Thymus (tissue), 11 donors: ENCODE data around the gene RAC2. TPM values are rescaled to one million over a fixed set of nuclear protein-coding genes. Genes with fewer than 3 reads are reported as not detected.

Experiments
- DNase-seq, 9 donors: peaks; one replicate each; pipeline ENCODE4 v3.0.0-alpha.2; 2013; ENCODE audit warnings: low spot score in 9 of 9, low read depth in 6 of 9, missing footprints in 1 of 9
- H3K27ac ChIP-seq, 2 donors: one replicate each; pipeline ENCODE4 v1.5.1; 2013; ENCODE audit warnings: control low read depth in 1 of 2, low read depth in 1 of 2, low read length in 1 of 2, mild to moderate bottlenecking in 1 of 2, moderate library complexity in 1 of 2
- H3K27me3 ChIP-seq, 2 donors: one replicate each; pipeline ENCODE4 v1.5.1; 2013; ENCODE audit warnings: low read length in 1 of 2; ENCODE audit not compliant: control insufficient read depth in 2 of 2, insufficient read depth in 1 of 2
- H3K36me3 ChIP-seq, 2 donors: one replicate each; pipeline ENCODE4 v1.5.1; 2013; ENCODE audit warnings: low read length in 1 of 2, mild to moderate bottlenecking in 1 of 2, moderate library complexity in 1 of 2; ENCODE audit not compliant: control insufficient read depth in 2 of 2, insufficient read depth in 2 of 2
- H3K4me1 ChIP-seq, 2 donors: one replicate each; pipeline ENCODE4 v1.5.1; 2013; ENCODE audit warnings: low read length in 2 of 2; ENCODE audit not compliant: control insufficient read depth in 2 of 2, insufficient read depth in 2 of 2
- H3K4me3 ChIP-seq, 2 donors: one replicate each; pipeline ENCODE4 v1.5.1; 2013; ENCODE audit warnings: low read length in 2 of 2, control low read depth in 1 of 2, mild to moderate bottlenecking in 1 of 2
- H3K9me3 ChIP-seq, 2 donors: one replicate each; pipeline ENCODE4 v1.5.1; 2013; ENCODE audit warnings: low read length in 1 of 2, mild to moderate bottlenecking in 1 of 2; ENCODE audit not compliant: control insufficient read depth in 2 of 2, insufficient read depth in 1 of 2
- WGBS: extraction: QIAGEN DNeasy Blood & Tissue Kit; methylation state at CpG from one replicate; pipeline ENCODE4 v1.1.7; 2013; 5-methylcytosine and 5-hydroxymethylcytosine counted together
- polyA plus RNA-seq: library from polyadenylated mRNA; stranded (reverse); fragments of 200-250 nt; gene quantifications from one replicate; pipeline ENCODE4 v1.2.3, GENCODE V29; 2013
- total RNA-seq: library from RNA; stranded (reverse); fragments of 120-200 nt; gene quantifications from one replicate; pipeline ENCODE4 v1.2.4, GENCODE V29; 2013
- donor health status: healthy.

Gene RAC2
- total and polyA plus RNA-seq, 2 donors: 149 to 206 TPM

- DNase-seq: no peak
- Histone ChIP-seq H3K4me3 (no peak overlapping the region), H3K4me1 (peaks cover 18 to 35% of the 10 kb centered on the region in 2 donors), H3K27me3 (peaks cover 0 to 4% of the 10 kb centered on the region in 2 donors), H3K36me3 (no peaks in the 10 kb centered on the region), H3K27ac (no peak overlapping the region), H3K9me3 (peaks cover 3 to 17% of the 10 kb centered on the region in 2 donors)
- 94% methylated on average over 10 of the region's 10 CpGs for WGBS
Measured at GRCh38 chr22:37263966-37264887, 20.2 kb upstream of the RAC2 start.

- no peak overlapping the region for H3K27ac ChIP-seq
- H3K4me3 ChIP-seq: no peak overlapping the region
- H3K9me3 ChIP-seq: peaks cover 3 to 17% of the 10 kb centered on the region in 2 donors
- peaks cover 20 to 35% of the 10 kb centered on the region in 2 donors for H3K4me1 ChIP-seq
- DNase-seq: no peak
- WGBS: 95% methylated on average over 5 of the region's 5 CpGs
- H3K36me3 ChIP-seq: no peaks in the 10 kb centered on the region
- peaks cover 0 to 4% of the 10 kb centered on the region in 2 donors for H3K27me3 ChIP-seq
Measured at GRCh38 chr22:37262346-37262745, 18.3 kb upstream of the RAC2 start.

- Histone ChIP-seq H3K4me3 (no peak overlapping the region), H3K4me1 (peaks cover 16 to 34% of the 10 kb centered on the region in 2 donors), H3K9me3 (peaks cover 3 to 17% of the 10 kb centered on the region in 2 donors), H3K27ac (no peak overlapping the region), H3K36me3 (no peaks in the 10 kb centered on the region), H3K27me3 (peaks cover 0 to 4% of the 10 kb centered on the region in 2 donors)
- 26% methylated on average over 14 of the region's 14 CpGs for whole genome bisulfite sequencing
- DNase-seq: peak in 1 of 9 donors; percentile 75
Measured at GRCh38 chr22:37260901-37261336, 16.9 kb upstream of the RAC2 start.

GRCh38 chr22:37260155-37260795, 16.2 kb upstream of the RAC2 start:
- Histone ChIP-seq H3K9me3 (peaks cover 3 to 17% of the 10 kb centered on the region in 2 donors), H3K27ac (no peak overlapping the region), H3K27me3 (peaks cover 0 to 4% of the 10 kb centered on the region in 2 donors), H3K4me1 (peaks cover 16 to 34% of the 10 kb centered on the region in 2 donors), H3K4me3 (no peak overlapping the region), H3K36me3 (no peaks in the 10 kb centered on the region)
- WGBS: 86% methylated on average over 15 of the region's 15 CpGs
- DNase-seq: no peak

GRCh38 chr22:37259540-37260029, 15.5 kb upstream of the RAC2 start:
- H3K4me1 ChIP-seq: peaks cover 16 to 34% of the 10 kb centered on the region in 2 donors
- no peak overlapping the region for H3K27ac ChIP-seq
- no peak overlapping the region for H3K4me3 ChIP-seq
- no peaks in the 10 kb centered on the region for H3K36me3 ChIP-seq
- peak in 1 of 9 donors; percentile 79 for DNase-seq
- 11% methylated on average over 23 of the region's 23 CpGs for WGBS
- peaks cover 3 to 12% of the 10 kb centered on the region in 2 donors for H3K9me3 ChIP-seq
- peaks cover 0 to 4% of the 10 kb centered on the region in 2 donors for H3K27me3 ChIP-seq

GRCh38 chr22:37258753-37259401, 14.8 kb upstream of the RAC2 start:
- DNase-seq: no peak
- 94% methylated on average over 14 of the region's 14 CpGs for WGBS
- Histone ChIP-seq H3K27ac (no peak overlapping the region), H3K9me3 (peaks cover 0 to 5% of the 10 kb centered on the region in 2 donors), H3K4me3 (no peak overlapping the region), H3K36me3 (no peaks in the 10 kb centered on the region), H3K4me1 (peaks cover 16 to 34% of the 10 kb centered on the region in 2 donors), H3K27me3 (peaks cover 0 to 4% of the 10 kb centered on the region in 2 donors)

GRCh38 chr22:37258005-37258752, 14.1 kb upstream of the RAC2 start:
- H3K27me3 ChIP-seq: peaks cover 0 to 4% of the 10 kb centered on the region in 2 donors

GRCh38 chr22:37256075-37256726, 12.1 kb upstream of the RAC2 start:
- 91% methylated on average over 10 of the region's 10 CpGs for WGBS
- Histone ChIP-seq H3K36me3 (no peaks in the 10 kb centered on the region), H3K4me3 (no peak overlapping the region), H3K4me1 (peaks cover 16 to 34% of the 10 kb centered on the region in 2 donors), H3K27ac (no peak overlapping the region), H3K27me3 (peaks cover 0 to 4% of the 10 kb centered on the region in 2 donors), H3K9me3 (no peaks in the 10 kb centered on the region)
- no peak for DNase-seq

More at GRCh38 chr22:37258005-37258752, 14.1 kb upstream of the RAC2 start:
- Histone ChIP-seq H3K4me1 (peaks cover 16 to 34% of the 10 kb centered on the region in 2 donors), H3K27ac (no peak overlapping the region), H3K4me3 (no peak overlapping the region), H3K9me3 (no peaks in the 10 kb centered on the region), H3K36me3 (no peaks in the 10 kb centered on the region)
- WGBS: 97% methylated on average over 9 of the region's 9 CpGs
- DNase-seq: no peak
